ENCODE results near the gene MBD3. TPM values are rescaled to one million over a fixed set of nuclear protein-coding genes. Genes with fewer than 3 reads are reported as not detected.

Gene MBD3
- polyA plus RNA-seq, 1 donor (not counting 4 experiments of a cell fraction or from before 2014, with no cell fraction given): 16.6 TPM

GRCh38 chr19:1616875-1617274, 24.2 kb upstream of the MBD3 start:
- H4K20me1 ChIP-seq (ENCODE audit: control insufficient read depth, extremely low read depth, insufficient read depth, low read length): no peaks in the 10 kb centered on the region
- no peak overlapping the region for H3K9ac ChIP-seq (ENCODE audit: control insufficient read depth, extremely low read depth, insufficient read depth, low read length)
- H3K36me3 ChIP-seq (ENCODE audit: control insufficient read depth in 2 of 2, extremely low read depth in 1 of 2, insufficient read depth in 2 of 2, low read length in 2 of 2): peaks cover 16 to 37% of the 10 kb centered on the region in 2 experiments
- H3K27ac ChIP-seq (ENCODE audit: control insufficient read depth, insufficient read depth, low read length): no peak overlapping the region
- no peaks in the 10 kb centered on the region for H3K9me1 ChIP-seq (ENCODE audit: control insufficient read depth, extremely low read depth, insufficient read depth, low read length)
- H3K9me3 ChIP-seq (ENCODE audit: control insufficient read depth, low read depth, low read length): no peaks in the 10 kb centered on the region
- H3K4me3 ChIP-seq (ENCODE audit: control insufficient read depth in 2 of 3, extremely low read depth in 1 of 3, insufficient read depth in 2 of 3, low read depth in 1 of 3, low read length in 3 of 3): no peak overlapping the region
- no peaks in the 10 kb centered on the region for H3K4me1 ChIP-seq (ENCODE audit: control insufficient read depth, extremely low read depth, insufficient read depth, low read length)
- no peaks in the 10 kb centered on the region for H3K27me3 ChIP-seq (ENCODE audit: control insufficient read depth, extremely low read depth, insufficient read depth, low read length)
- FAIRE-seq (no peak), DNase-seq (ENCODE audit: low read depth, low spot score) (no peak)
- TF ChIP-seq CTCF (optimal IDR thresholded peaks at IDR 0.05 in 1 of 3, IDR thresholded peaks at IDR 0.05 in 1 of 3, conservative IDR thresholded peaks at IDR 0.05 in 1 of 3; ENCODE audit: extremely low read depth in 1 of 3, insufficient read depth in 2 of 3, low read length in 3 of 3) (no peak), EZH2 (IDR thresholded peaks at IDR 0.05; ENCODE audit: low read length) (no peak)
- H2AFZ ChIP-seq (ENCODE audit: control insufficient read depth, low read length): no peak overlapping the region
- no peak overlapping the region for H3K4me2 ChIP-seq (ENCODE audit: control insufficient read depth, extremely low read depth, insufficient read depth, low read depth, low read length)
- dilution Hi-C loops (cut with MboI; ENCODE audit: extremely low pct_ligation_motif_present, low sequenced_read_pairs): no loop called here
- no peaks in the 10 kb centered on the region for H3K79me2 ChIP-seq (ENCODE audit: control insufficient read depth, insufficient read depth, low read length)

GRCh38 chr19:1616396-1616795, 23.7 kb upstream of the MBD3 start:
- dilution Hi-C loops (cut with MboI; ENCODE audit: extremely low pct_ligation_motif_present, low sequenced_read_pairs): no loop called here
- H3K27me3 ChIP-seq (ENCODE audit: control insufficient read depth, extremely low read depth, insufficient read depth, low read length): no peaks in the 10 kb centered on the region
- TF ChIP-seq EZH2 (IDR thresholded peaks at IDR 0.05; ENCODE audit: low read length) (no peak), CTCF (optimal IDR thresholded peaks at IDR 0.05 in 1 of 3, IDR thresholded peaks at IDR 0.05 in 1 of 3, conservative IDR thresholded peaks at IDR 0.05 in 1 of 3; ENCODE audit: extremely low read depth in 1 of 3, insufficient read depth in 2 of 3, low read length in 3 of 3) (no peak)
- H4K20me1 ChIP-seq (ENCODE audit: control insufficient read depth, extremely low read depth, insufficient read depth, low read length): no peaks in the 10 kb centered on the region
- no peaks in the 10 kb centered on the region for H3K4me1 ChIP-seq (ENCODE audit: control insufficient read depth, extremely low read depth, insufficient read depth, low read length)
- no peak overlapping the region for H3K4me3 ChIP-seq (ENCODE audit: control insufficient read depth in 2 of 3, extremely low read depth in 1 of 3, insufficient read depth in 2 of 3, low read depth in 1 of 3, low read length in 3 of 3)
- H3K9me1 ChIP-seq (ENCODE audit: control insufficient read depth, extremely low read depth, insufficient read depth, low read length): no peaks in the 10 kb centered on the region
- FAIRE-seq: no peak
- H3K4me2 ChIP-seq (ENCODE audit: control insufficient read depth, extremely low read depth, insufficient read depth, low read depth, low read length): no peak overlapping the region
- DNase-seq (ENCODE audit: low read depth, low spot score): no peak
- peaks cover 16 to 37% of the 10 kb centered on the region in 2 experiments for H3K36me3 ChIP-seq (ENCODE audit: control insufficient read depth in 2 of 2, extremely low read depth in 1 of 2, insufficient read depth in 2 of 2, low read length in 2 of 2)
- no peak overlapping the region for H2AFZ ChIP-seq (ENCODE audit: control insufficient read depth, low read length)
- no peaks in the 10 kb centered on the region for H3K79me2 ChIP-seq (ENCODE audit: control insufficient read depth, insufficient read depth, low read length)
- H3K27ac ChIP-seq (ENCODE audit: control insufficient read depth, insufficient read depth, low read length): no peak overlapping the region
- H3K9me3 ChIP-seq (ENCODE audit: control insufficient read depth, low read depth, low read length): no peaks in the 10 kb centered on the region
- H3K9ac ChIP-seq (ENCODE audit: control insufficient read depth, extremely low read depth, insufficient read depth, low read length): no peak overlapping the region
